Activated CD4-positive, alpha-beta T cell treated with anti-CD3 and anti-CD28 coated beads, Interleukin-2, Interleukin-6, amounts not matched to agents 100 ng/mL and 50 ng/mL, durations not matched to agents 16 hours and 8 hours (primary cell): ENCODE data around the gene OTOS.

Experiments used
- DNase-seq: peaks from one replicate; pipeline ENCODE4 v3.0.0-alpha.2; 2020

Gene OTOS

DNA sequence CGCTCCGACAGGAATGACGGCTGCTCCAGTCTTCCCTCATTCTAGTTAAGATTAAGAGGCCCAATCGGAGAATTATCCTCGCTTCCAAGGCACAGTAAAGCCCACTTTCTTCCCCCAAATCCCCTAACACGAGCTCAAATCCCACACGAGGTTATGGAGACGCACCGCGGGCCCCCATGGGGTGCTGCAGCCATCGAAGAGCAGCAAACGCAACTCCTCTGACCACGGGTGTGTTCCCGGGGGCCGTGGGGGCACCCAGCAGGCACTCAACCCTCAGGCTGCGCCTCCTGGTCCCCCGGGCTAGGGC, 4.8 kb downstream of the OTOS start:
- no peak for DNase-seq

DNA sequence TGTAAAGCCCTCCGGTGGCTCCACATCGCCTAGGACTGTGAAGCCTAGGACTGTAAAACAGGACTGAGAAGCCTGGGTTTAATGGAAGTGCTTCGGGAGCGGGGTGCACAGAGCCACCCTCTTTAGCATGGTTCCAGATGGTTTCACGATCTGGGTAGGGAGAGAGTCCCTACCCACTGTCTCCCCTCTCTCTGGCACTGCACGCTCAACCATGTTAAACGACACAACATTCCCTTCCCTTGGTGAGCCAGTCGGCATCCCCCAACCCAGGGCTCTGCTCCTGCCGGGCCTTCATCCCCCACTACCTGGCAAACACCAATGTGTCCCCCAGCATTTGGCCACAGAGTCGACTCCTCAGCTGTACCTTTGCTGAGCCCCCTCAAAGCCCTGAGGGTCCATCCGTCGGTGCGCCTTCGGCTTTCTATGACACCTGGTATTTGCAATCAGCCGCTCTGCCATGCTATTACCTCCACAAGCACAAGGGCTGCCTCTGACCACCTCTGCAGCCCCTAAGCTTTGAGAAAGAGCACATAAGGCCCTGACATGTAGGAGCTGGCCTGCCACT, 5.4 kb downstream of the OTOS start:
- DNase-seq = no peak

DNA sequence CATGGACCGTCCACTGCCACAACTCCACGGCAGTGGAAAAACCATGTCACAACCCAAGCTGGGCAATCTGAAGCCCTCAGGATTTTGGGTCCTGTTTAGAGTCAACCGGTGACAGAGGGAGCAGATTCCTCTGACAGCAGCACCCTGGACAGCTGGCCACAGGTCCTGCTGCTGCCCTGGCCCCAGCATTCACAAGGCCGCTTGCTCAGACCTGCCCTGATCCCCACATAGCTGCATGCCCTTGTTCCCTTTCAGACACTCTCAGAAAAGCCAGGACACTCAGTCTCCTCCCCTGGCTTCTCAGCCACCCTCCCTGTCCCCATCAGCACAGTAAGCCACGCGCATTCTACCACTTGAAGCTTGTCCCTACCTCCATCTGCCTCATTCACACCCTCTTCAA, 6.0 kb downstream of the OTOS start:
- no peak for DNase-seq

DNA sequence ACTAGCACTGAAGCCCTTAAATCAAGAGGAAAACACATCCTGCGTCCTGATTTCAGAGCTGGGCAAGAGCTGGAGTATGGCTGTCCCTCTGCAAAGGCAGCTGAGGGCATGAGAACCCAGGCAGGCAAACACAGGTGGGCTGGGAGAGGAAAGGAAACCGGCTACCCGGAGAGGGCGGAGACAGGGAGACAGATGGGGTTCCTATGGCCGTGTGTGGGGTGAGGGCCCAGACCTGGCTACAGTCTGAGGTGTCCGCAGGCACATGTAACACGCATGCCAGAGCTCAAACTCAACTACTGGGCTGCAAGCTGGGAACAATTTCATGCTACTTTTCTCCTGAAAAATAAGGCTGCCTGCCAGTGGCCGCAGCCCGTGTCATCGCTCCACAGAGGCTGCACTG, 7.1 kb downstream of the OTOS start:
- DNase-seq = no peak

DNA sequence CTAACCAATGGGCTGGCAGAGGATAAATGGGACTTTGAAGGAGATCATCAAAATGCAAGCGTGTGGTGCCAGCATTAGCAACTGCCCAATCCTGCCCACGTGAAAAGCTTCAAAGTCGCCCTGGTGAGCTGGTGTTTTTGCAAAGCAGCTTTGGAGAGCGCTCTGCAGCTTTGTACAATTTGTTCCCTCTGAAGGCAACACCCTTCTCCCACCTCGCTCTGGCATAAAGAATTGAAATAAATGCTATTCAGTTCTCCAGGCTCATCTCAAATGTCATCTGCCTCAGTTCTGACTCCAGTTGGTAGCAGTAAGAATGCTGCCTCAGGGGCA, 7.8 kb downstream of the OTOS start:
- no peak for DNase-seq

DNA sequence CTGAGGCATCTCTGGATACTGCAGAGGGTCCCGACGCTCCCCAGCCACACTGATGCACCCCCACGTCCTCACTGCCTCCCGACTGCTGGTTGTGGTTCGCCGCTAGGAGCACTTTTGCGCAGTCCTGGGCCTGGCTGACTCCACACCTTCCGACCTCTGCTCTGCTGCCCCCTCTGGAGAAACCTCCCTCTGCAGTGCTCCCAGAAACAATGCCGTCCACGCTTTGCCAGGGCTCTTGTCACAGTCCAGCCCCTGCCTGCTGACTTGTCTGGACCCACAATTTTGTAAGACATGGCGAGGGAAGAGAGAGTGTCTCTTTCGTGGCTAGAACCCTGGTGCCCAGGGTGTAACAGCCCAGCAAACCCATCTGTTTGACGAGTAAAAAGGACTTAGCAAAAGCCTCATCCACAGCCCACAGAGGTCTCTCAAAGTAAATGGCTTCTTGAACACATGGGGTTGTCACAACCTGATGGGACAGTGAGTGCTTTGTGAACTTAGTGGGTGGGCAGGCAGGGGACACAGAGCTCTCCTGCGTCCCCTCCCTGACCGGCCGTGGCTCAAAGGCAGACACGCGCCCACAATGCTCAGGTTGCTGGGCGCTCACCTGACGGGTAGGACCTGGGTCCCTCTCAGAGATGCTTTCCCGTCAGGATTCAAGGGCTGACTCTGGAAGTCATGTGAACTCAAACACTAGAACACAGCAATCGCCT, 8.4 kb downstream of the OTOS start:
- no peak for DNase-seq

DNA sequence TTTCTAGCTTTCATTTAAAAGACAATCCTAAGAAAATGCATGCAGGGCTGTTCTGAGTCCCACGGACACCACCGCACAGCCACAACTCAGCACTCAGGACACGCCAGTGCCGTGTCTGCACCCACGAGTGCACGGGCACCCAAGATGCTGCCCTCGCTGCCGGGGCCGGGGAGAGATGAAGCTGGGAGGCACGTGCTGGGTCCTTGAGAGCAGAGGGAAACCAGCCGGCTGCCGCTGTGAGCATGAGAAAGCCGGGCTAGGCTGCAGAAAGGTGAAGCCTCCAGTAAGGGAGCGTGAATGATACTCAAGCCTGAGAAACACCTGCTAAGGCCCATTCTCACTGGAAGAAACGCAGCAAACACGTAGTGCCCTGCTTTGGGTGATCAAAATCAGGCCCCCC, 9.2 kb downstream of the OTOS start:
- no peak for DNase-seq

DNA sequence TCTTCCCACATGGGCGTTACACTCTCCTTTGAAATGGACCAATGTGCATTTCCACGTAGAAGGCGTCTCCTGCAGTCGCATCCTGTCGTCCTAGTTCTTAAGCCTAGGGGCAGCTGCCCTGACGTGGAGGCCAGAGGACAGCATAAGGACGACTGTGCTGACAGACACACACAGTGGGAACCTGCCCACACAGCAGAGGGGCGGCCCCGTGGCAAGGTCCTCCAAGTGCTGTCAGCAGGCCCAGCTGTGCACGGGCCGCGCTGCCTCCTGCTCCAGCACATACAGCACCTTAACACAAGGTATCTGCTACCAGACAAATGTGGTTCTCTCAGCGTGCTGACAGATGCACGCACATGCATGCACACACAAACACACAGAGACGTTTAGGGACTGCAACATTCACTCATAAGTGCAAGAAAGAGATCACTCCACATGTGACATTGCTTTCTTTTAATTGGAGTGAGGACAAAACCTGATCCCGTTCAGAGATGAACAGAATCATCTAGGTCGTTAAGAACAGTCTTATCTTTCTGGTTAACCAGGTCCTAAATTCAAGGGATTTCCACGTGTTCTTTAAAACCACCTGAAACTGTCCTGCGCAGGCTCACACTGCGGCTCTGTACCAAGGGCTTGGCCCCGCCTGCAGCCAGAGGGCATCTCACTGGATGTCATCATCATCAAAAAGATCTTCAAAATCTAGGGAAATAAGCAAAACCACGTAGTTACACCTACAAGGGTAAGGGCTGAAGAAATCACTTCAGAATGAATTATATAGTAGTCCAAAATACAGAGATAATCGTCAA, 9.9 kb downstream of the OTOS start:
- no peak for DNase-seq

DNA sequence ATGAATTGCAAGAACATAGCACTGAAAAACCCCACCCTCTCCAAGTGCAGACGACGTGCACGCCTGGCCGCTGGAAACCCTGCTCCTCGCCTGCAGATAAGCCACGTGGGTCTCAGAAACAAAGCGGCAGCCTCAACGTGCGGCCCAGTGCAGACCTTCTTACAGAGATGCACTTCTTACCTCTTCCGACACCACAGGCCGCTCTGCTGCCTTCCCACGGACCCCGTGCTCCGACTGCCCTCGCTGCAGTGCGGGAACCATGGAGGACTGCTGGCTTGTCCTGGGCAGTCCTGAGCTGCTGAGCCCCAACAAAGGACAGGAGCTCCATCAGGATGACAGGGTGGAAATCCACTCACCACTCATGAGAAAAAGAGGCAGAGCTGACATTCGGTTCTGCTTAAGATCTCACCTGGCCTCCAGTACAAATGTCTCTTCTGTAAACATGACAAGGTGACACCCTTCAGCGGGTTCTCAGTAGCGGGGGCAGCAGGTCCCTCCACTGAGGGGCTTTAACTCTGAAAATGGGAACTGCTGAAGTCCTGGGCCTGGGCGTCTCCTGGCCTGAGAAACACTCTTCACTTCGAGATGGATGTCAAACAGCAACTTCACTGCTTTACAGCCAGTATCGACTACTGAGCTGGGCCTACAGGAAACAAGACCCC, 10.6 kb downstream of the OTOS start:
- DNase-seq = no peak

DNA sequence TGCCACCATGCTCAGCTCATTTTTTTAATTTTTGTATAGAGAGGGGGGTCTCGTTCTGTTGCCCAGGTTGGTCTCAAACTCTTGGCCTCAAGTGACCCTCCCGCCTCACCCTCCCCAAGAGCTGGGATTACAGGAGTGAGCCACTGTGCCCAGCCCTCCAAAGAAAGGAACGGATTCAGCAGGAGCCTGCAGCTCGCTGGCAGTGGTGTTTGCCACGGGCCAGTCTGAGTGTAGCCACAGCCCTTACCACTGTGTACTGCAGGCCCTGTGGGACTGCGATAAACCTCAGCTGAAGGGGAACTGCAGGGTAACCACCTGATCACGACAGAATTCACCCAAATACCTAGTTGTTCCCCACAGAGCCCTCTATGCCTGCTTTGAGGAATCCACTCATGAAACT, 11.1 kb downstream of the OTOS start:
- no peak for DNase-seq

DNA sequence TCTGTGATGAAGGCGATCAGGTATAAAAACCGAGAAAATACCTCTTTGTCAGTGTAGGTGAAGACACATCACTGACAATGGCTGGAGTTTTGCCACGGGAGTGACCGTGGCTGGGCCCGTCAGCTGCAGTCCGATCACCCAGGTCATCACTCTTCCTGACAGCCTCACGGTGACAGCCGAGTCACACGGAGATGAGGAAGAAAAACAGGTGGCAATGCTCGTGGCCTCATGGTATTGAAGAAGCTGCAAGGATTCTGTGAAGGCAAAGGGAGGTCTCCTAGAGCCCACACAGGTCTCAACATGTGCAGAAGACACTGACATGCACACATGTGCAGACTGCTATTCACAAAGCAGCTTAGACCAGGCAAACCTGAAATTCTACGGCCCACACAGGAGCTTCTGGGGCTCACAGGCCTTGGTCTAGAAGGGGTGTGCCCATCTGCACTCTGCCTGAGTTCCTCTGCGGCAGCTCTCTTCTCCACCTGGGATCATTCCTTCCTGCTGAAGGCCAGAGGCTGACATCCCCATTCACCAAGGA, 11.8 kb downstream of the OTOS start:
- DNase-seq = no peak

DNA sequence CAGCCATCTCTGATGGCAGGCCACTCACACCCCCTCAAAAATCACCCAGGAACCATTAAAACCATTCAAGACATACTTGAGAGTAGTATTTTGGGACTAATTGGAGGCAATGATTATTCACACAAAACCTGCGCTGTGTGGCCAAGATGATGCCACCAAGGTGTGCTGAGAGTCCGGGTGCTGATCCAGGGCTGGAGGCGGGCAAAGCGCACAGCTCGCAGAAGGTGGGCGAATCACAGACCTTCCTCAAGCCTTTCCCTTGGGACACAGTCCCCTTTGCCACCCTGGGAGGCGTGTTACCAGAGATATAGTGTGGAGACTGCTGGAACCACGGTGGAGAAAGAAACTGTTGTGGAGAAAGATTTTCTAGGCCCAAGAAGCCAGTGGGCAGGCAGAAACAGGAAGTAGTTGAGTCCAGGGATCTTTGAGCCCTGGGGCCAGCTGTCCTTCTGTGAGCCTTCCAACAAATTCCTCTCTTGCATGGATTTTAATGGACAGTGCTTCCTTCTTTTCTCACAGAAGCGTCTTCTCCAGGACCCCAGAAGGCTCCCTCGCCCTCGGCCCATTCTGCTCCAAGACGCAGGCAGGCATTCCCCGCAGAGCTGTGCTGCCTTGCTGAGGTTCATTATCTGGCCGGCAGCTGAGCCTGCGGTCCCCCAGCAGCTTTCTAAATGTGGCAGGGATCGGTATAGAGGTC, 12.4 kb downstream of the OTOS start:
- no peak for DNase-seq

DNA sequence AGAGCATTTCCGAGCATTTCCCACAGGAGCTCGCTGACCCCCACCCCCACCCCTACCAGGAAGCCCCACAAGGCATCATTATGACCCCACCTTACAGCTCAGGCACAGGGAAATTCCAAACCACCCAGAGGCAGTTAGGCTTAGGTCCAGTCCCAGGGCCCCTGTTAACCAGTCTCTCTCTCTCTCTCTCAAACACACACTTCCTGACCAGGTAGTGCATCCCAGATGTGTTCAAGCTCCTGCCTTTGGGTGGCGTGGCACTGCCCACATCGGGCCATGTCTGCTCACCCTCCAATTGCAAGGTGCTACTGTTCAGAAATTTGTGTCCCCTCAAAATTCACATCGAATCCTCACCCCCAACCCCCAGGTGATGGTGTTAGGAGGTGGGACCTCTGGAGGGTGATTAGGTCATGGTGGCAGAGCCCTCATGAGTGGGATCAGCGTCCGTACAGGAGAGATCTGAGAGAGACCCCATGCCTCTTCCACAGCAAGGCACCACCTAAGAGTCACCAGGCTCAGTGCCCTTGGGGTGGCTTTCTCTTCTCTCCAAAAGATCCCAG, 13.2 kb downstream of the OTOS start:
- no peak for DNase-seq

DNA sequence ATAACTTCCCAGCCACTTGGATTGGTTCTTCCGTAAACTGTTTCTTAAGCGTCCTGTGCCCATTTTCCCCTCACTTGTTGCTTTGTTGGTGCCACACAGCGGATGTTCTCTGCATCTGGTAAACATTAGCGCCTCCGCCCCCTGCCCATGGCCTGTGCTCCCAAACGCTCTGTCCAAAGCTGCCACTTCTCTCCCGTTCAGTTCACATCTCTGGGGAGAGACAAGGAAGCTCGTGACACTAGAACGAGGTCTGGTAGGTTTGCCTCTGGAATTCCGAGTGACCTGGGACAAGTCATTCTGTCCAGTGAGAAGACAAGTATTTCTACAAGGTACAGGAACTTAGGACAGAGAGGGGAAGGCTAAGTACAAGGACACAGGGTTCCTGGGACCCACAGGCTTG, 13.7 kb downstream of the OTOS start:
- DNase-seq = no peak

DNA sequence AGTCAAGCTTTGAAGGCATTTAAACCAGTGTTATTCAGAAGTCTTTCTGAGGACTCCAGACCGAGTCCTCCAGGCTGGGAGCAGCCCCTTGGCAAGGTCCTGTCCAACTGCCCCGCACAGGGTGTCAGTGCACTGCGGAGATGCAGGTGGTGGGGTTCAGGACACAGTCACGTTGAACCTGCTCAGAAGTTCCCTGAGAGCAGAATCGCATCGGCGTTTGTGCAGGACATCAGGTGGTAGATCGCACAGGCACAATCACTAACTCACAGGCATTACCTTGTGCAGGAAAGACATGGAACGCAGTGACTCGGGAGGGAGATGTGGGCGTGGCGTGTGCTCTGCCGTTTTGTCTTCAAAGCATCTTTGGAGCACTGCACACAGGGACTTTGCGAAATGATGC, 14.7 kb downstream of the OTOS start:
- no peak for DNase-seq

DNA sequence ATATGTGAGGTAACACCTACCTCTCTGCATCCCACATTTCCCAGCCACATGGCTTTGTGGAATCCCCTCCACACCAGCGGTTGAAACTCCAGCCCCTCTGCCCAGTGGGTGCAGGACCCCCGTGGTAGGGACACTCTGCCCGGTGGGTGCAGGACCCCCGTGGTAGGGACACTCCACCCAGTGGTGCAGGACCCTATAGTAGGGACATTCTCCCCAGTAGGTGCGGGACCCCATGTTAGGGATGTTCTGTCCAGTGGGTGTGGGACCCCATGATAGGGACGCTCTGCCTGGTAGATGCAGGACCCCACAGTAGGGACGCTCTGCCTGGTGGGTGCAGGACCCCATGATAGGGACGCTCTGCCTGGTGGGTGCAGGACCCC, 15.8 kb downstream of the OTOS start:
- DNase-seq = no peak

DNA sequence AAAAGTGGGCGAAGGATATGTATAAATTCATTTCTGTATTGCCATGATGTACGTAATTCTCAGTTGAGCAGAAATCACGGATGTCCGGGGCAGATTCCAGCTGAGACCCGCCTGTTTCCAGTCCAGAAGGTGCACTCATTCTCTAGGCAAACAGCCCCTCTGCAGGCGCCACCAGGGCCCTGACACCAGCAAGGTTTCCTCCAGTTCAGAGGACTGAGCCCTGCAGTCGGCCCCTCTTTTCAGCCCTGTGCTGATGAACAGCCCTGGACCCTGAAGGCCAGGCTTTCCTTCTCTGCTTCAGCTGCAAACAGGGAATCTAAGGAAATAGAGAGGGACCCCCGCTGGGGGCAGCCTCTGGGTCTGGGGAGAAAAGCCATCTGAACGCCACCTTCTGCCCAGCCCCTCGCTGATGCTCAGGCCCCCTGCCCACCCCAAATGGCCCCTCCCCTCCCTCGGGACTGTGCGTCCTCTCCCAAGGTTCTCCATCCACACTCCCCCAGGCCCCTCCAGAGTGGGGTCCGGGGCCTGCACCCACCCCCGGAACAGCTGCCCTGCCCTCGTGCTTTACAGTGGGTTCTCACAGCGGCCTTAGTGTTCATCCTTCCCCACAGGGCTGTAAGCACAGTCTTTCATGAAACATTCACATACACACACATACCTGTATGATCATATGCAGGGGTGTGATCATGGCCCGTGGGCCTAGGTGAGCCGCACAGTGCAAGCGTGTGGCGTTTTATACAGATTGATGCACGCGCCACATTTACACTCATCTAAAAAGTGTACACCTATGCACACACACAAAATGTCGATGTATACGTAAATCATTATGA, 16.4 kb downstream of the OTOS start:
- no peak for DNase-seq

DNA sequence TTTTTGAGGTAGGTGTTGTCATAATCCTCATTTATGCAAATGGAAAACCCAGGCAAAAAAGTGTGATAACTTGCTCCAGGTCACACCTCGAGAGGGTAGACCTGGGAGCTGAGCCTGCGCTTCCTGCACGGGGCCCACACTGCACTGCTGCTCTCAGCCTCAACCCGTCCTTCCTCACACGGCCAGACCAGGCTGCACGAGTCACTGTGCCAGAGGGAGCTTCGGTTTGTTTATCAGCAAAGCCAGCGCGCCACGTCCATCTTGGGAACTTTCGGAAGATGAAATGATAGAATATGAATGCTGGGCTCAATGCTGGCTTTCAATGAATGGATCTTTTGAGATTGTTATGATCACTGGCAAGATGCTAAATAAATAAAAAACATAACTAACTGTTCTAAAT, 18.8 kb downstream of the OTOS start:
- no peak for DNase-seq

DNA sequence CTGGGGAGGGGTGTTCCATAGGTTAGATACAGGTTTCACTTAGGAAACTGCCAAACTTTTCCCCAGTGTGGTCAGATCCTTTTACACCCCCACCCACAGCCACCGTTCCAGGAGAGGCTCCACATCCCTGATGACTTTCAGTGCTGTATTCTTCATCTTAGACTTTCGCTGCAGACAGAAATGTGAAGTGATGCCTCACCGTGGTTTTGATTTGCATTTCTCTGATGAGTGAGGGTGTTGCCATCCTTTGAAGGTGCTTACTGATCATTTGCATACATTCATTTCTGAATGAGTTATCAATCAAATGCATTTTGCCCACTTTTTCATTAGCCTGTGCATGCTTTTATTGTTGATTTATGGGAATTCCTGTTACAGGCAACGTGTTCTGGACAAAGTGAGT, 19.3 kb downstream of the OTOS start:
- DNase-seq = no peak

DNA sequence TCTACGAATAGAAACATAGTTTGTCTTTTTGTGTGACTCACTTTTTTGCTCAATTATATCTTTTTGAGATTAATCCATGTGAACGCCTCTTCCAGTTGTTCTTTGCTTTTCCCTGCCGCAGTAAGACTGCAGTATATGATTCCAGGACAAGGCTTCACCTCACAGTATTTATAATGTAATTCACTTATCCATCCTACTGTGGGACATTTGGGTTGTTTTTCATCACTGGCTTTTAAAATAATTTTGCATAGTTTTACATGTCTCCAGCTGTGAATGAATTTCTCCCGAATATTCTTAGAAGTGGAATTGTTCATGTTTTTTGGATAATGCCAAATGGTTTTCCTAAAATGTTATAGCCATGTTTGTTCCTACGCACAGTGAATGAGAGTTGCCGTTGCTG, 26.2 kb downstream of the OTOS start:
- no peak for DNase-seq

DNA sequence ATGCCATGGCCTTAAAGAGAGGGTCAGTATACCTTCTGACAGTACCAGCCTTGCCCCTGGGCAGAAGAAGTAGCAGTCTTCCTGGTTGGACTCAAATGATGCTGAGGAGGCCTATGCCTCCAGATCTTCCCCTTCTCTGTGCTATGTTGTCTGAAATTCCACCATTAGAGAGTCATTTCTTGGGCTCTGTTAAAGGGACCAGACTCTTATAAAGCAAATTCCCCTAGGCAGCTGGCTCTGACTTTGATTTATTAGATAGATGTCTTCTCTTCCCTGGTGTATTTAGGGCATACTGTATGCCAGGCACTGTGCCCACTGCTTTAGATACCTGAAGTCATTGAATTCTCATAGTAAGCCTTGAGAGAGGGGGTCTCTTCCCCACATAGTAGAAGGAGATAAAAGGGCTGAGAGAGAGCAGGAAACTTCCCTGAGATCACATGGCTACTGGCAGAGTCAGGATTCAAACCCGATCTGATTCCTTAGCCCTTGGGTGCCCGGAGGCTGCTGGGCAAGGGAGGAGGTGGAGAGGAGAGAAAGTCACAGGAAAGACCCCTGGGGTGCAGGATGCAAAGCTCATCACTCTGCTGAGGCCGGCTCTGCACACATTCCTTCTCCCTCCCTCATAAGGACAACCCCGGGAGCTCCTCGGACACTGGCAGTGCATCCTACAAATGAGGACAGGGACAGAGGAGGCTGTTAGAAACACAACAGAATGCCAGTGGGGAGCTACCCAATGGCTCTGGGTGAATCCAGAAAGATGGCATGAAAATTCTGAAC, 27.4 kb downstream of the OTOS start:
- no peak for DNase-seq
